Measurements from ENCODE around the gene ELF2.
"Not testable (repeated sequence)": the region's sequence is repeated elsewhere in the genome, so short reads cannot be mapped to it uniquely, and the experiment has no call there.

ELF2 gene

GRCh38 chr4:139076016-139076744 lies 100.8 kb downstream of the ELF2 start:
- TF ChIP-seq EZH2phosphoT487 (IDR thresholded peaks at IDR 0.05; ENCODE audit: borderline replicate concordance, low read length) (no peak), CTCF (IDR thresholded peaks at IDR 0.05; ENCODE audit: low read depth, low read length, poor library complexity, severe bottlenecking) (no peak)
- Histone ChIP-seq H3K27me3 (ENCODE audit: control insufficient read depth, low read length) (no peaks in the 10 kb centered on the region), H3F3A (ENCODE audit: control insufficient read depth, insufficient read depth) (peaks cover 6% of the 10 kb centered on the region; the same call in 1 of the 2 replicates), H3K9me3 (ENCODE audit: control insufficient read depth, insufficient read depth, low read length) (no peaks in the 10 kb centered on the region), H3K27ac (ENCODE audit: low read depth, low read length) (no peak overlapping the region), H3K4me1 (ENCODE audit: control insufficient read depth, low read length) (peaks cover 41% of the 10 kb centered on the region), H3K36me3 (ENCODE audit: control insufficient read depth, low read length) (peaks cover 53% of the 10 kb centered on the region), H3K4me2 (ENCODE audit: low read length) (no peak overlapping the region), H4K20me1 (ENCODE audit: control insufficient read depth, insufficient read depth, low read depth, low read length) (peaks cover 24% of the 10 kb centered on the region), H3K9me2 (replicated peaks; ENCODE audit: control insufficient read depth, low read length) (no peaks in the 10 kb centered on the region), H3K4me3 (ENCODE audit: low read length) (no peak overlapping the region), H3K79me2 (ENCODE audit: control insufficient read depth, low read length) (peaks cover 94% of the 10 kb centered on the region)

GRCh38 chr4:139060591-139060990 lies 116.4 kb downstream of the ELF2 start:
- H3K4me2 ChIP-seq (ENCODE audit: low read length): no peak overlapping the region
- H3K79me2 ChIP-seq (ENCODE audit: control insufficient read depth, low read length): peaks cover 28% of the 10 kb centered on the region
- H4K20me1 ChIP-seq (ENCODE audit: control insufficient read depth, insufficient read depth, low read depth, low read length): no peaks in the 10 kb centered on the region
- H3K9me3 ChIP-seq (ENCODE audit: control insufficient read depth, insufficient read depth, low read length): no peaks in the 10 kb centered on the region
- 0 out of 2 replicates have a peak, but pooled peaks cover 3% of the 10 kb centered on the region for H3F3A ChIP-seq (ENCODE audit: control insufficient read depth, insufficient read depth)
- TF ChIP-seq EZH2phosphoT487 (IDR thresholded peaks at IDR 0.05; ENCODE audit: borderline replicate concordance, low read length) (no peak), CTCF (IDR thresholded peaks at IDR 0.05; ENCODE audit: low read depth, low read length, poor library complexity, severe bottlenecking) (no peak)
- H3K4me1 ChIP-seq (ENCODE audit: control insufficient read depth, low read length): no peaks in the 10 kb centered on the region
- H3K4me3 ChIP-seq (ENCODE audit: low read length): no peak overlapping the region
- peaks cover 86% of the 10 kb centered on the region for H3K36me3 ChIP-seq (ENCODE audit: control insufficient read depth, low read length)
- no peaks in the 10 kb centered on the region for H3K27me3 ChIP-seq (ENCODE audit: control insufficient read depth, low read length)
- no peaks in the 10 kb centered on the region for H3K9me2 ChIP-seq (replicated peaks; ENCODE audit: control insufficient read depth, low read length)
- H3K27ac ChIP-seq (ENCODE audit: low read depth, low read length): no peak overlapping the region

- H3K4me2 ChIP-seq (ENCODE audit: low read length); H3K9me3 ChIP-seq (ENCODE audit: control insufficient read depth, insufficient read depth, low read length); H3F3A ChIP-seq (ENCODE audit: control insufficient read depth, insufficient read depth); H3K4me1 ChIP-seq (ENCODE audit: control insufficient read depth, low read length); H4K20me1 ChIP-seq (ENCODE audit: control insufficient read depth, insufficient read depth, low read depth, low read length); H3K4me3 ChIP-seq (ENCODE audit: low read length); H3K27me3 ChIP-seq (ENCODE audit: control insufficient read depth, low read length); H3K27ac ChIP-seq (ENCODE audit: low read depth, low read length); H3K9me2 ChIP-seq (replicated peaks; ENCODE audit: control insufficient read depth, low read length): not testable (repeated sequence)
- H3K36me3 ChIP-seq (ENCODE audit: control insufficient read depth, low read length): peaks cover 92% of the 10 kb centered on the region
- H3K79me2 ChIP-seq (ENCODE audit: control insufficient read depth, low read length): peaks cover 40% of the 10 kb centered on the region
Observed at GRCh38 chr4:139059026-139059425, 118.0 kb downstream of the ELF2 start.

- TF ChIP-seq CTCF (IDR thresholded peaks at IDR 0.05; ENCODE audit: low read depth, low read length, poor library complexity, severe bottlenecking) (no peak), EZH2phosphoT487 (IDR thresholded peaks at IDR 0.05; ENCODE audit: borderline replicate concordance, low read length) (no peak)
- Histone ChIP-seq H3K4me3 (ENCODE audit: low read length) (no peak overlapping the region), H3K27ac (ENCODE audit: low read depth, low read length) (no peak overlapping the region), H3F3A (ENCODE audit: control insufficient read depth, insufficient read depth) (peaks cover 10% of the 10 kb centered on the region), H3K36me3 (ENCODE audit: control insufficient read depth, low read length) (peaks cover 78% of the 10 kb centered on the region), H3K27me3 (ENCODE audit: control insufficient read depth, low read length) (no peaks in the 10 kb centered on the region), H4K20me1 (ENCODE audit: control insufficient read depth, insufficient read depth, low read depth, low read length) (no peaks in the 10 kb centered on the region), H3K9me3 (ENCODE audit: control insufficient read depth, insufficient read depth, low read length) (no peaks in the 10 kb centered on the region), H3K4me1 (ENCODE audit: control insufficient read depth, low read length) (no peaks in the 10 kb centered on the region), H3K79me2 (ENCODE audit: control insufficient read depth, low read length) (peaks cover 49% of the 10 kb centered on the region), H3K4me2 (ENCODE audit: low read length) (no peak overlapping the region), H3K9me2 (replicated peaks; ENCODE audit: control insufficient read depth, low read length) (no peaks in the 10 kb centered on the region)
Observed at GRCh38 chr4:139054791-139055505, 122.1 kb downstream of the ELF2 start.
